GM23338 (cell line): ENCODE results near the gene KRTDAP. TPM values are rescaled to one million over a fixed set of nuclear protein-coding genes. Genes with fewer than 3 reads are reported as not detected.

Experiments
- ATAC-seq: fragments of 200-7000 bp; cut with Tn5 transposase; 3 replicates; pipeline ENCODE4 v1.9.1; 2020
- DNase-seq: peaks from one replicate; pipeline ENCODE4 v3.0.0-alpha.2; 2015; ENCODE audit warnings: low spot score
- H2AFZ ChIP-seq: fragments of 200-600 bp; sonication (generic); 2 replicates; pipeline ENCODE4 v1.8.0; 2016; ENCODE audit warnings: antibody characterized with exemption, mild to moderate bottlenecking, moderate library complexity
- H3F3A ChIP-seq: fragments of 200-600 bp; sonication (generic); replicated peaks from 2 replicates; pipeline ENCODE4 v1.8.0; 2017; ENCODE audit warnings: antibody characterized with exemption, mixed run types, low read depth
- H3K27ac ChIP-seq: fragments of 200-600 bp; sonication (generic); 2 replicates; pipeline ENCODE4 v1.6.1; 2016; ENCODE audit warnings: low read depth
- H3K27me3 ChIP-seq: fragments of 200-600 bp; sonication (generic); 2 replicates; pipeline ENCODE4 v1.8.0; 2016; ENCODE audit warnings: mild to moderate bottlenecking, mixed run types, moderate library complexity; ENCODE audit not compliant: insufficient read depth
- H3K36me3 ChIP-seq: fragments of 200-600 bp; sonication (generic); 2 replicates; pipeline ENCODE4 v1.8.0; 2016; ENCODE audit warnings: mild to moderate bottlenecking; ENCODE audit not compliant: insufficient read depth
- H3K4me1 ChIP-seq: fragments of 200-600 bp; sonication (generic); 2 replicates; pipeline ENCODE4 v1.8.0; 2016; ENCODE audit warnings: mild to moderate bottlenecking, moderate library complexity; ENCODE audit not compliant: insufficient read depth
- H3K4me2 ChIP-seq: fragments of 200-600 bp; sonication (generic); 2 replicates; pipeline ENCODE4 v1.7.1; 2017; ENCODE audit warnings: mixed run types
- H3K4me3 ChIP-seq: fragments of 200-600 bp; sonication (generic); 2 replicates; pipeline ENCODE4 v1.6.1; 2016; ENCODE audit warnings: mixed run types
- H3K79me2 ChIP-seq: fragments of 200-600 bp; sonication (generic); replicated peaks from 2 replicates; pipeline ENCODE4 v1.8.0; 2017; ENCODE audit warnings: mild to moderate bottlenecking; ENCODE audit not compliant: insufficient read depth
- H3K9me2 ChIP-seq: fragments of 200-600 bp; sonication (generic); 2 replicates; pipeline ENCODE4 v1.8.0; 2017; ENCODE audit not compliant: insufficient read depth
- H4K20me1 ChIP-seq: fragments of 200-600 bp; sonication (generic); replicated peaks from 2 replicates; pipeline ENCODE4 v1.8.0; 2017; ENCODE audit warnings: mild to moderate bottlenecking; ENCODE audit not compliant: insufficient read depth
- H3K27ac Mint-ChIP-seq: 2 replicates; pipeline ENCODE4 v1.8.0; 2020; ENCODE audit warnings: inconsistent platforms, mild to moderate bottlenecking, moderate library complexity, mixed read lengths
- H3K27me3 Mint-ChIP-seq: 3 replicates; pipeline ENCODE4 v1.8.0; 2022; ENCODE audit warnings: low read depth, mild to moderate bottlenecking, moderate library complexity, mixed read lengths, inconsistent platforms; ENCODE audit not compliant: insufficient read depth, poor library complexity
- H3K36me3 Mint-ChIP-seq: 3 replicates; pipeline ENCODE4 v1.8.0; 2021; ENCODE audit warnings: low read depth, mild to moderate bottlenecking, inconsistent platforms, moderate library complexity, mixed read lengths
- H3K4me1 Mint-ChIP-seq: 3 replicates; pipeline ENCODE4 v1.8.0; 2020; ENCODE audit warnings: mild to moderate bottlenecking, inconsistent platforms, mixed read lengths
- H3K4me3 Mint-ChIP-seq: 3 replicates; pipeline ENCODE4 v1.8.0; 2021; ENCODE audit warnings: moderate library complexity, mild to moderate bottlenecking, inconsistent platforms, mixed read lengths
- H3K9me3 Mint-ChIP-seq: 3 replicates; pipeline ENCODE4 v1.8.0; 2020; ENCODE audit warnings: moderate library complexity, mild to moderate bottlenecking, inconsistent platforms, mixed read lengths
- CTCF ChIP-seq, 2 experiments: fragments of 200-600 bp in 1 of 2; sonication (generic) in 1 of 2; conservative IDR thresholded peaks; 2 replicates each; pipeline versions ENCODE4 v1.5.1 to v1.6.1; 2016 to 2017; ENCODE audit warnings: antibody characterized with exemption in 2 of 2, low read depth in 2 of 2, mild to moderate bottlenecking in 2 of 2, moderate library complexity in 1 of 2
- NANOG ChIP-seq: IDR thresholded peaks from 2 replicates; pipeline ENCODE4 v1.6.1; 2016; ENCODE audit warnings: antibody characterized with exemption, borderline replicate concordance
- POLR2AphosphoS5 ChIP-seq: IDR thresholded peaks from 2 replicates; pipeline ENCODE4 v1.6.1; 2016; ENCODE audit warnings: antibody characterized with exemption, low read depth
- ZNF114 ChIP-seq: fragments of 250-450 bp; sonication (Bioruptor Pico); IDR thresholded peaks from 2 replicates; pipeline ENCODE4 v1.5.0; 2020; ENCODE audit warnings: mild to moderate bottlenecking, moderate library complexity
- ZNF331 ChIP-seq: fragments of 250-450 bp; sonication (Bioruptor Pico); IDR thresholded peaks from 2 replicates; pipeline ENCODE4 v1.5.0; 2020; ENCODE audit warnings: low read depth, mild to moderate bottlenecking, moderate library complexity
- polyA plus RNA-seq: library from polyadenylated mRNA; unstranded; fragments of >200 nt; fragmentation: Nextera tagmentation; extraction: Ambion mirVana; gene quantifications from 2 replicates; pipeline ENCODE4 v1.2.1, GENCODE V29; 2016
- total RNA-seq: library from RNA; depleted of rRNA; stranded (reverse); fragments of >200 nt; shearing (Covaris generic); gene quantifications from 2 replicates; pipeline ENCODE4 v1.2.3, GENCODE V29; 2014
- TF ChIP-seq, protein P1 (sequence below): fragments of 250-450 bp; sonication (Bioruptor Pico); IDR thresholded peaks from 2 replicates; pipeline ENCODE4 v1.5.0; 2020; ENCODE audit warnings: mild to moderate bottlenecking, moderate library complexity

KRTDAP gene
- total and polyA plus RNA-seq, 2 experiments from 2014 or later, result 2.7 TPM; not detected in 1

GRCh38 chr19:35507561-35507960 lies 17.3 kb upstream of the KRTDAP start (continued):
- TF ChIP-seq, protein P1, sequence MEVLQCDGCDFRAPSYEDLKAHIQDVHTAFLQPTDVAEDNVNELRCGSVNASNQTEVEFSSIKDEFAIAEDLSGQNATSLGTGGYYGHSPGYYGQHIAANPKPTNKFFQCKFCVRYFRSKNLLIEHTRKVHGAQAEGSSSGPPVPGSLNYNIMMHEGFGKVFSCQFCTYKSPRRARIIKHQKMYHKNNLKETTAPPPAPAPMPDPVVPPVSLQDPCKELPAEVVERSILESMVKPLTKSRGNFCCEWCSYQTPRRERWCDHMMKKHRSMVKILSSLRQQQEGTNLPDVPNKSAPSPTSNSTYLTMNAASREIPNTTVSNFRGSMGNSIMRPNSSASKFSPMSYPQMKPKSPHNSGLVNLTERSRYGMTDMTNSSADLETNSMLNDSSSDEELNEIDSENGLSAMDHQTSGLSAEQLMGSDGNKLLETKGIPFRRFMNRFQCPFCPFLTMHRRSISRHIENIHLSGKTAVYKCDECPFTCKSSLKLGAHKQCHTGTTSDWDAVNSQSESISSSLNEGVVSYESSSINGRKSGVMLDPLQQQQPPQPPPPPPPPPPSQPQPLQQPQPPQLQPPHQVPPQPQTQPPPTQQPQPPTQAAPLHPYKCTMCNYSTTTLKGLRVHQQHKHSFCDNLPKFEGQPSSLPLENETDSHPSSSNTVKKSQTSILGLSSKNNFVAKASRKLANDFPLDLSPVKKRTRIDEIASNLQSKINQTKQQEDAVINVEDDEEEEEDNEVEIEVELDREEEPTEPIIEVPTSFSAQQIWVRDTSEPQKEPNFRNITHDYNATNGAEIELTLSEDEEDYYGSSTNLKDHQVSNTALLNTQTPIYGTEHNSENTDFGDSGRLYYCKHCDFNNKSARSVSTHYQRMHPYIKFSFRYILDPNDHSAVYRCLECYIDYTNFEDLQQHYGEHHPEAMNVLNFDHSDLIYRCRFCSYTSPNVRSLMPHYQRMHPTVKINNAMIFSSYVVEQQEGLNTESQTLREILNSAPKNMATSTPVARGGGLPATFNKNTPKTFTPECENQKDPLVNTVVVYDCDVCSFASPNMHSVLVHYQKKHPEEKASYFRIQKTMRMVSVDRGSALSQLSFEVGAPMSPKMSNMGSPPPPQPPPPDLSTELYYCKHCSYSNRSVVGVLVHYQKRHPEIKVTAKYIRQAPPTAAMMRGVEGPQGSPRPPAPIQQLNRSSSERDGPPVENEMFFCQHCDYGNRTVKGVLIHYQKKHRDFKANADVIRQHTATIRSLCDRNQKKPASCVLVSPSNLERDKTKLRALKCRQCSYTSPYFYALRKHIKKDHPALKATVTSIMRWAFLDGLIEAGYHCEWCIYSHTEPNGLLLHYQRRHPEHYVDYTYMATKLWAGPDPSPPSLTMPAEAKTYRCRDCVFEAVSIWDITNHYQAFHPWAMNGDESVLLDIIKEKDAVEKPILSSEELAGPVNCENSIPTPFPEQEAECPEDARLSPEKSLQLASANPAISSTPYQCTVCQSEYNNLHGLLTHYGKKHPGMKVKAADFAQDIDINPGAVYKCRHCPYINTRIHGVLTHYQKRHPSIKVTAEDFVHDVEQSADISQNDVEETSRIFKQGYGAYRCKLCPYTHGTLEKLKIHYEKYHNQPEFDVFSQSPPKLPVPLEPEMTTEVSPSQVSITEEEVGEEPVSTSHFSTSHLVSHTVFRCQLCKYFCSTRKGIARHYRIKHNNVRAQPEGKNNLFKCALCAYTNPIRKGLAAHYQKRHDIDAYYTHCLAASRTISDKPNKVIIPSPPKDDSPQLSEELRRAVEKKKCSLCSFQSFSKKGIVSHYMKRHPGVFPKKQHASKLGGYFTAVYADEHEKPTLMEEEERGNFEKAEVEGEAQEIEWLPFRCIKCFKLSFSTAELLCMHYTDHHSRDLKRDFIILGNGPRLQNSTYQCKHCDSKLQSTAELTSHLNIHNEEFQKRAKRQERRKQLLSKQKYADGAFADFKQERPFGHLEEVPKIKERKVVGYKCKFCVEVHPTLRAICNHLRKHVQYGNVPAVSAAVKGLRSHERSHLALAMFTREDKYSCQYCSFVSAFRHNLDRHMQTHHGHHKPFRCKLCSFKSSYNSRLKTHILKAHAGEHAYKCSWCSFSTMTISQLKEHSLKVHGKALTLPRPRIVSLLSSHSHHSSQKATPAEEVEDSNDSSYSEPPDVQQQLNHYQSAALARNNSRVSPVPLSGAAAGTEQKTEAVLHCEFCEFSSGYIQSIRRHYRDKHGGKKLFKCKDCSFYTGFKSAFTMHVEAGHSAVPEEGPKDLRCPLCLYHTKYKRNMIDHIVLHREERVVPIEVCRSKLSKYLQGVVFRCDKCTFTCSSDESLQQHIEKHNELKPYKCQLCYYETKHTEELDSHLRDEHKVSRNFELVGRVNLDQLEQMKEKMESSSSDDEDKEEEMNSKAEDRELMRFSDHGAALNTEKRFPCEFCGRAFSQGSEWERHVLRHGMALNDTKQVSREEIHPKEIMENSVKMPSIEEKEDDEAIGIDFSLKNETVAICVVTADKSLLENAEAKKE, result no peak
- no peak for TF ChIP-seq ZNF114

- Mint-ChIP-seq H3K4me3 (no peak overlapping the region), H3K27ac (no peak overlapping the region; the same call in 1 of the 2 replicates), H3K27me3 (peaks cover 13% of the 10 kb centered on the region), H3K9me3 (no peaks in the 10 kb centered on the region; the same call in 2 of the 3 replicates), H3K4me1 (peaks cover 19% of the 10 kb centered on the region), H3K36me3 (peaks cover 76% of the 10 kb centered on the region)
- no peak overlapping the region for H2AFZ ChIP-seq
- no peaks in the 10 kb centered on the region for H3K27me3 ChIP-seq
- no peak overlapping the region for H3K4me3 ChIP-seq
- H3K79me2 ChIP-seq, result peaks cover 33% of the 10 kb centered on the region
- no peak overlapping the region for H3K4me2 ChIP-seq
- 0 out of 2 replicates have a peak, but pooled peaks cover 3% of the 10 kb centered on the region for H3F3A ChIP-seq
- DNase-seq (no peak), ATAC-seq (no peak)
- H3K36me3 ChIP-seq, result peaks cover 36% of the 10 kb centered on the region
- peaks cover 18% of the 10 kb centered on the region for H4K20me1 ChIP-seq
- no peaks in the 10 kb centered on the region for H3K9me2 ChIP-seq
- peaks cover 10% of the 10 kb centered on the region for H3K4me1 ChIP-seq
- no peak for TF ChIP-seq NANOG
- H3K27ac ChIP-seq, result no peak overlapping the region
These were observed 15.7 kb upstream of the KRTDAP start for GRCh38 chr19:35506011-35506410.

- Histone ChIP-seq H3K27ac (no peak overlapping the region), H3K27me3 (no peaks in the 10 kb centered on the region), H2AFZ (no peak overlapping the region), H3K4me3 (no peak overlapping the region), H3K79me2 (peaks cover 13% of the 10 kb centered on the region), H3K4me2 (no peak overlapping the region), H3K36me3 (peaks cover 39% of the 10 kb centered on the region), H3F3A (peaks cover 4% of the 10 kb centered on the region; the same call in 1 of the 2 replicates), H3K9me2 (no peaks in the 10 kb centered on the region), H3K4me1 (no peaks in the 10 kb centered on the region; the same call in 1 of the 2 replicates), H4K20me1 (peaks cover 13% of the 10 kb centered on the region)
- ATAC-seq (no peak; the same call in 2 of the 3 replicates), DNase-seq (no peak)
- Mint-ChIP-seq H3K4me3 (no peak overlapping the region), H3K9me3 (no peaks in the 10 kb centered on the region), H3K36me3 (peaks cover 93% of the 10 kb centered on the region), H3K27me3 (peaks cover 20% of the 10 kb centered on the region), H3K27ac (no peak overlapping the region; the same call in 1 of the 2 replicates), H3K4me1 (peaks cover 18% of the 10 kb centered on the region)
- TF ChIP-seq NANOG, result no peak
- no peak for TF ChIP-seq ZNF114
- TF ChIP-seq ZNF331 (CRISPR knock-in tag), result no peak
- no peak for TF ChIP-seq CTCF (conservative IDR thresholded peaks at IDR 0.05; ENCODE audit: low read depth in 2 of 2)
- no peak for TF ChIP-seq POLR2AphosphoS5
These were observed 12.5 kb upstream of the KRTDAP start for GRCh38 chr19:35502751-35503150.
